Hepatocyte (in vitro differentiated cells): ENCODE data around the gene TAF1. TPM values are rescaled to one million over a fixed set of nuclear protein-coding genes. Genes with fewer than 3 reads are reported as not detected.

Experiments
- DNase-seq: peaks from one replicate; pipeline ENCODE4 v3.0.0-alpha.2; 2016; ENCODE audit warnings: low spot score
- H2AFZ ChIP-seq: fragments of 200-600 bp; sonication (generic); 2 replicates; pipeline ENCODE4 v1.6.0; 2016; ENCODE audit warnings: antibody characterized with exemption, mild to moderate bottlenecking
- H3K27ac ChIP-seq: fragments of 200-600 bp; sonication (generic); 2 replicates; pipeline ENCODE4 v1.5.1; 2016; ENCODE audit warnings: mild to moderate bottlenecking
- H3K27me3 ChIP-seq: fragments of 200-600 bp; sonication (generic); 2 replicates; pipeline ENCODE4 v1.6.1; 2016
- H3K36me3 ChIP-seq: fragments of 200-600 bp; sonication (generic); replicated peaks from 2 replicates; pipeline ENCODE4 v1.5.1; 2016; ENCODE audit warnings: low read depth; ENCODE audit not compliant: insufficient read depth
- H3K4me1 ChIP-seq: fragments of 200-600 bp; sonication (generic); 2 replicates; pipeline ENCODE4 v1.5.1; 2016; ENCODE audit warnings: mild to moderate bottlenecking, moderate library complexity; ENCODE audit not compliant: insufficient read depth
- H3K4me2 ChIP-seq: fragments of 200-600 bp; sonication (generic); 2 replicates; pipeline ENCODE4 v1.6.0; 2016
- H3K4me3 ChIP-seq: fragments of 200-600 bp; sonication (generic); 2 replicates; pipeline ENCODE4 v1.5.1; 2016; ENCODE audit warnings: mild to moderate bottlenecking
- H3K79me2 ChIP-seq: fragments of 200-600 bp; sonication (generic); 2 replicates; pipeline ENCODE4 v1.6.0; 2017; ENCODE audit warnings: mild to moderate bottlenecking
- H3K9me2 ChIP-seq: fragments of 200-600 bp; sonication (generic); replicated peaks from 2 replicates; pipeline ENCODE4 v1.6.0; 2017; ENCODE audit warnings: mild to moderate bottlenecking; ENCODE audit not compliant: insufficient read depth
- H3K9me3 ChIP-seq: fragments of 200-600 bp; sonication (generic); 2 replicates; pipeline ENCODE4 v1.5.1; 2016; ENCODE audit warnings: low read depth, mild to moderate bottlenecking
- H4K20me1 ChIP-seq: fragments of 200-600 bp; sonication (generic); 2 replicates; pipeline ENCODE4 v1.6.0; 2016; ENCODE audit warnings: mild to moderate bottlenecking; ENCODE audit not compliant: insufficient read depth, poor library complexity, severe bottlenecking
- EZH2 ChIP-seq: fragments of 200-600 bp; sonication (generic); IDR thresholded peaks from 2 replicates; pipeline ENCODE4 v1.6.1; 2016; ENCODE audit warnings: antibody characterized with exemption, mild to moderate bottlenecking, borderline replicate concordance
- EZH2phosphoT487 ChIP-seq: fragments of 200-600 bp; sonication (generic); IDR thresholded peaks from one replicate; pipeline ENCODE4 v1.6.1; 2018; ENCODE audit warnings: antibody characterized with exemption, mild to moderate bottlenecking, low read depth, moderate library complexity; ENCODE audit not compliant: unreplicated experiment, severe bottlenecking
- WGBS: methylation state at CpG from one replicate; pipeline ENCODE4 v1.1.6; 2016; ENCODE audit warnings: low lambda C conversion rate; ENCODE audit errors: missing lambda C conversion rate; 5-methylcytosine and 5-hydroxymethylcytosine counted together
- polyA plus RNA-seq: library from polyadenylated mRNA; unstranded; fragments of >200 nt; fragmentation: Nextera tagmentation; extraction: Ambion mirVana; gene quantifications from 2 replicates; pipeline ENCODE4 v1.2.1, GENCODE V29; 2016
- small RNA-seq: library from RNA; depleted of rRNA; stranded (forward); fragments of <200 nt; gene quantifications from one replicate; pipeline ENCODE3, GENCODE V24; 2014
- total RNA-seq: library from RNA; depleted of rRNA; stranded (reverse); fragments of >200 nt; gene quantifications from 2 replicates; pipeline ENCODE4 v1.2.3, GENCODE V29; 2014
- TF ChIP-seq, protein P1 (sequence below): fragments of 200-600 bp; sonication (generic); IDR thresholded peaks from 2 replicates; pipeline ENCODE4 v1.5.1; 2016; ENCODE audit warnings: antibody characterized with exemption, mild to moderate bottlenecking; ENCODE audit not compliant: poor library complexity

The TAF1 gene
- total and polyA plus RNA-seq, 2 experiments from 2014 or later = 1.9 to 19.2 TPM

DNA sequence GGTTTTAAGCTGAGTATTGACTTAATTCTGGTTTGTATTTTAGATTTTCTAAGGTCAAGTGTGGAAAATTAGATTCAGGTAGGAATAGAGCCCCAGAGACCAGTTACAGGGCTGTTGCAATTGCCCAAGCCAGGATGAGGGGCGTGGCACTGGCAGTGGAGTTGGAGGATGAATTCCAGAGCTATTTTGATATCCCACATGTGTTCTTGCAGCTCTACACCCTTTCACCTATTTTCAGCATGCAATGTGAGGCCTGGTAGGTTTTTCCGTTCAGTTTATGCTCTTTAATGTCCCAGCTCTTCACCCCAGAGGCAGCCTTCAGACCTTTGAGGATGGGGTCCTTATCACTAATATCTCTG is 148.9 kb downstream of the TAF1 start:
- H3K36me3 ChIP-seq = no peaks in the 10 kb centered on the region
- no peaks in the 10 kb centered on the region for H4K20me1 ChIP-seq
- H2AFZ ChIP-seq = no peak overlapping the region
- H3K4me3 ChIP-seq = no peak overlapping the region
- H3K4me2 ChIP-seq = no peak overlapping the region
- TF ChIP-seq, protein P1, sequence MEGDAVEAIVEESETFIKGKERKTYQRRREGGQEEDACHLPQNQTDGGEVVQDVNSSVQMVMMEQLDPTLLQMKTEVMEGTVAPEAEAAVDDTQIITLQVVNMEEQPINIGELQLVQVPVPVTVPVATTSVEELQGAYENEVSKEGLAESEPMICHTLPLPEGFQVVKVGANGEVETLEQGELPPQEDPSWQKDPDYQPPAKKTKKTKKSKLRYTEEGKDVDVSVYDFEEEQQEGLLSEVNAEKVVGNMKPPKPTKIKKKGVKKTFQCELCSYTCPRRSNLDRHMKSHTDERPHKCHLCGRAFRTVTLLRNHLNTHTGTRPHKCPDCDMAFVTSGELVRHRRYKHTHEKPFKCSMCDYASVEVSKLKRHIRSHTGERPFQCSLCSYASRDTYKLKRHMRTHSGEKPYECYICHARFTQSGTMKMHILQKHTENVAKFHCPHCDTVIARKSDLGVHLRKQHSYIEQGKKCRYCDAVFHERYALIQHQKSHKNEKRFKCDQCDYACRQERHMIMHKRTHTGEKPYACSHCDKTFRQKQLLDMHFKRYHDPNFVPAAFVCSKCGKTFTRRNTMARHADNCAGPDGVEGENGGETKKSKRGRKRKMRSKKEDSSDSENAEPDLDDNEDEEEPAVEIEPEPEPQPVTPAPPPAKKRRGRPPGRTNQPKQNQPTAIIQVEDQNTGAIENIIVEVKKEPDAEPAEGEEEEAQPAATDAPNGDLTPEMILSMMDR = no peak
- TF ChIP-seq EZH2 (no peak), EZH2phosphoT487 (no peak)
- no peaks in the 10 kb centered on the region for H3K27me3 ChIP-seq
- no peaks in the 10 kb centered on the region for H3K9me3 ChIP-seq
- no peak for DNase-seq
- H3K27ac ChIP-seq = no peak overlapping the region
- H3K9me2 ChIP-seq = no peaks in the 10 kb centered on the region
- WGBS = 70% methylated on average over 2 of the region's 2 CpGs
- no peaks in the 10 kb centered on the region for H3K79me2 ChIP-seq
- H3K4me1 ChIP-seq = no peaks in the 10 kb centered on the region

Small RNAs within 50 kb of the gene (small RNA-seq; reads per million reads assigned to genes)
- gene AL590762.4 (not detected), gene RF00019 (not detected)

Other genes with a start within 250 kb of the TAF1 start
- 24.9 and 32.7 TPM in 2 replicates for gene MED12, start 247.8 kb upstream of the TAF1 start, total RNA-seq
- 12.9 and 15.7 TPM in 2 replicates for gene MED12, start 247.8 kb upstream of the TAF1 start, polyA plus RNA-seq
- 1.6 and 2.7 TPM in 2 replicates for gene NLGN3, start 221.5 kb upstream of the TAF1 start, total RNA-seq
- gene NLGN3, start 221.5 kb upstream of the TAF1 start, polyA plus RNA-seq = 0.79 and 1.6 TPM in 2 replicates
- gene GJB1, start 143.1 kb upstream of the TAF1 start, total RNA-seq = 95.4 and 103 TPM in 2 replicates
- gene GJB1, start 143.1 kb upstream of the TAF1 start, polyA plus RNA-seq = 82.6 and 98.2 TPM in 2 replicates
- 25.0 and 26.2 TPM in 2 replicates for gene ZMYM3, start 112.2 kb upstream of the TAF1 start, total RNA-seq
- 10.5 and 15.1 TPM in 2 replicates for gene ZMYM3, start 112.2 kb upstream of the TAF1 start, polyA plus RNA-seq
- gene NONO, start 82.7 kb upstream of the TAF1 start, total RNA-seq = 318 and 330 TPM in 2 replicates
- gene NONO, start 82.7 kb upstream of the TAF1 start, polyA plus RNA-seq = 175 and 204 TPM in 2 replicates
- gene ITGB1BP2, start 64.6 kb upstream of the TAF1 start, total RNA-seq = 1.1 and 1.6 TPM in 2 replicates
- 0.15 and 1.2 TPM in 2 replicates for gene ITGB1BP2, start 64.6 kb upstream of the TAF1 start, polyA plus RNA-seq
- gene OGT, start 166.7 kb downstream of the TAF1 start, total RNA-seq = 117 and 120 TPM in 2 replicates
- 36.8 and 46.5 TPM in 2 replicates for gene OGT, start 166.7 kb downstream of the TAF1 start, polyA plus RNA-seq
- 0.50 and 0.68 TPM in 2 replicates for gene GCNA, start 212.1 kb downstream of the TAF1 start, total RNA-seq
- 0.42 and 0.47 TPM in 2 replicates for gene GCNA, start 212.1 kb downstream of the TAF1 start, polyA plus RNA-seq